Activated T-cell treated with anti-CD3 and anti-CD28 coated beads, Interleukin-2, amount 50 U/mL, for 48 hours (primary cell): ENCODE measurements around the gene COL6A1.

Experiments used
- DNase-seq, 2 experiments: peaks; one replicate each; pipeline ENCODE4 v3.0.0-alpha.2; 2020

COL6A1 gene

DNA sequence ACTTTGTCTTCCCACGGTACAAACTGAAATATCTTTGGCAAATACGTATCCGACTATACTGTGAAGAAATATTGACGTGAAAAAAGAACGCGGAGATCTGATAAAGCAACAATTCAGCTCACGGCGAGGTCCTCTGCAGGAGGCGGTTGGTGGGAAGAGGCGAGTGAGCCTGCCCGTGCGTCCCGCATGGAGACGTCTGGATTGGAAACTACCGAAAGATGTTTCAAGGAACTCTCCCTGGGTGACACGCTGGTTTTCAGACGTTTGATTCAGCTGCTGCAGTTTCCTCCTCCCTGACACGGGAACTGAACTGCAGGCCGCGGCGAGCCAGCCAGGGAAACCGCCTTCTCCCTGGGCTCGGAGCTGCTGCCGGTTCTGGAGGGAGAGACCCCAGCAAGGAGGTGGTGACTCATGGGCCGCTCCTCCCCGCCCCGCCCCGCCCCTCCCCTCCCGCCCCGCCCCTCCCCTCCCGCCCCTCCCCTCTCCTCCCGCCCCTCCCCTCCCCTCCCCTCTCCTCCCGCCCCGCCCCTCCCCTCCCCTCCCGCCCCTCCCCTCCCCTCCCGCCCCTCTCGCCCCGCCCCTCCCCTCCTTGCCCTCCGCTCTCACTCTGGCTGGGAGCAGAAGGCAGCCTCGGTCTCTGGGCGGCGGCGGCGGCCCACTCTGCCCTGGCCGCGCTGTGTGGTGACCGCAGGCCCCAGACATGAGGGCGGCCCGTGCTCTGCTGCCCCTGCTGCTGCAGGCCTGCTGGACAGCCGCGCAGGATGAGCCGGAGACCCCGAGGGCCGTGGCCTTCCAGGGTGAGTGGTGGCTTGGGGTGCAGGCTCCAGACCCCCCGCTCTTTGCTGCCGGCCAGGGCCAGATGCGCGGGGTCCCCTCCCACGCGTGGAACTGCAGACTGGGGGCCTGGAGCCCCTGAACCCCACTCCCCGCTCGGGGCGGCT is at the start of gene COL6A1:
TSS of gene COL6A1 (plus strand) at position 620 of the 941 bp plus-strand sequence. CDS start at position 701, 81 bp downstream.
- DNase-seq, result peak; percentile 71 to 72

- DNase-seq, result peak; percentile 24 to 39
Measured at GRCh38 chr21:45932922-45933502, 48.6 kb upstream of the COL6A1 start.

DNA sequence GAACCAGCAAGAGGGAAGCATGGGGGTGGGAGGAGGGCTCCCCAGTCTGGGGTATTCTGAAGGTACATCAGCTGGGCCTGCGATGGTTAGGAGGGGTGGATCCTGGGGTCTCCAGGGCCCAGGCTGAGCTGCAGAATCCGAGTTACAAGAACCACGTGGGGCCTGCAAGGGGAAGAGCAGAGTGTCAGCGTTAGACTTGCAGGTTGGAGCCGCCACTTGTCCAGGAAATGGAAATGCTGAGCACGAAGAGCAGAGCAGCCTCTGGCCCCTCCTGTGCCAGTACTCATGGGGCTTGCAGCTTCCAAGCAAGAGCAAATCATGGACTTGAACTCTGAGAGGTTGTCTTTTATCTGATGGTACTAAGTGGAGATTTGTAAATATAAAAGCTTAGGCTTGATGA is 47.5 kb upstream of the COL6A1 start:
- DNase-seq, result no peak

- DNase-seq, result no peak
Measured at GRCh38 chr21:45934554-45934953, 47.0 kb upstream of the COL6A1 start.

DNA sequence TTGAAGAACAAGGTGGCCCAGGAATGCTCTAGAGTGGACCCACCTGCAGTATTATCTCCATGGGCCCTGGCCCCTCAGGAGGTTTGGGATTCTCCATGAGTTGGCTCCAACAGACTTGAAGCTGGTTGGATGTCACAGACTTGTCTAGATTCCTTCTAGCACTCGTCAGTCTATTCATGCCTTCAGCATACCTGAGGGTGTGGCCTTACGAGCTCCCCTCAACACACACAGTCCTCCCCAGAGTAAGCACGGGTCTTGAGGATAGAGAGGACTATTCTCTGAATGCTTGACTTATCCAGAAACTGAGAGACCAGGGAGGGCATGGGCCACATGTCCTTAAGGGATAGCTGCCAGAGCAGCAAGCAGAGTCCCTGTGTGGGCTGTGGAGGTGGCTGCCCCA is 45.9 kb upstream of the COL6A1 start:
- no peak for DNase-seq

GRCh38 chr21:45937721-45938452 is 43.7 kb upstream of the COL6A1 start:
- no peak for DNase-seq

DNA sequence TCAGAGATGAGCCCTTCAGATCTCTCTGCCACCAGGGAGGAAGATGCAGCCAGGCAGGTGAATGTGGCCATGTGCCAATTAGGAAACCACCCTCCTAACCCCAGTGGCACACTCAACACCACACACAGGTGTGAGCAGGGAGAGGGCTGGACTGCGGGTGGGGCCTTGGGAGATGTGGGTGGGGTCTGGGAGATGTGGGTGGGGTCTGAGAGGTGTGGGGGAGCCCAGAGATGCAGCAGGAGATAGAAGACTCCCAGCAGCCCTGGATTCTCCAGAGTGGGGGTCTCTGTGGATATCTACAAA is 43.2 kb upstream of the COL6A1 start:
- no peak for DNase-seq

GRCh38 chr21:45938811-45939520 is 42.6 kb upstream of the COL6A1 start:
- DNase-seq, result no peak

GRCh38 chr21:45939521-45940045 is 42.0 kb upstream of the COL6A1 start:
- no peak for DNase-seq

- DNase-seq, result no peak
Measured at GRCh38 chr21:45940091-45940490, 41.5 kb upstream of the COL6A1 start.

- no peak for DNase-seq
Measured at GRCh38 chr21:45940621-45941337, 40.8 kb upstream of the COL6A1 start.

- no peak for DNase-seq
Measured at GRCh38 chr21:45941338-45941710, 40.2 kb upstream of the COL6A1 start.

DNA sequence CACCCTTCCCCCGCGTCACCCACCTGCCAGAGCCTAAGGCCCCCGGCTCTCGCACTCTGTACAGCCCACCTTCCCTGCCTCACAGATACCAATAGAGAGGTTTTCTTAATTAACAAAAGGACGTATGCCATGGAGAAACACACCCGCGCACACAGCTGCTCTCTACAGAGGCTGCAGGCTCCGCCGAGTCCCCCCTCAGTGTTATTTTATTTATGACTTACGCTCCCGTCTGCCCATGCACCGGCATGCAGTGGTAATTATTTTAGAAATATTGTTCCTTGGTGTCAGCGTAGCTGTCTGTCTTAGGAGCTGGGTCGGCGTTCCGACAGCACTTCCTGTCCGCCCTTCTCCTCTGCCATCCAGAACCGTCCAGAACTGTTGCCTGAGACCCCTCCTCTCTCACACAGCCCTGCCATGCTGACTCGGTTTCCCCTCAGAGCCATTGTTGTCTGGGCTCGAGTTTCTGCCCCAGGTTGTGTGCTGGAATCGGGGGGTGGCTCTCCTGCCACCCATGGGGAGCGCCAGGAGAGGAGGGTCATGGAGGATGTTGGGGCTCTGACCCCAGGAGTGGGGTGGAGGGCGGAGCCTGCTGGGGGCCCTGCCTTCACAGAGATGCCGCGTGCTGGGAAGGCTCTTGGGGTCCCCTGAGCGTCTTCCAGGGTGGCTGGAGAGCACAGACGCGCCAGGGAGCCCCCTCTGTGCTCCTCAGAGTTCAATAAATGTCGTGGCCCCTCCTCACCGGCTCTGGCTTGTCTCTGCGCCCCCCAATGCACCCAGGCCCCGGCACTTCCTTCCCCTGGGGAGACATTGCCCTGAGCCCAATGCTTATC is 39.6 kb upstream of the COL6A1 start:
- no peak for DNase-seq

- no peak for DNase-seq
Measured at GRCh38 chr21:45942755-45943629, 38.6 kb upstream of the COL6A1 start.

GRCh38 chr21:45943630-45944540 is 37.7 kb upstream of the COL6A1 start:
- DNase-seq, result no peak

GRCh38 chr21:45944601-45945000 is 37.0 kb upstream of the COL6A1 start:
- no peak for DNase-seq

DNA sequence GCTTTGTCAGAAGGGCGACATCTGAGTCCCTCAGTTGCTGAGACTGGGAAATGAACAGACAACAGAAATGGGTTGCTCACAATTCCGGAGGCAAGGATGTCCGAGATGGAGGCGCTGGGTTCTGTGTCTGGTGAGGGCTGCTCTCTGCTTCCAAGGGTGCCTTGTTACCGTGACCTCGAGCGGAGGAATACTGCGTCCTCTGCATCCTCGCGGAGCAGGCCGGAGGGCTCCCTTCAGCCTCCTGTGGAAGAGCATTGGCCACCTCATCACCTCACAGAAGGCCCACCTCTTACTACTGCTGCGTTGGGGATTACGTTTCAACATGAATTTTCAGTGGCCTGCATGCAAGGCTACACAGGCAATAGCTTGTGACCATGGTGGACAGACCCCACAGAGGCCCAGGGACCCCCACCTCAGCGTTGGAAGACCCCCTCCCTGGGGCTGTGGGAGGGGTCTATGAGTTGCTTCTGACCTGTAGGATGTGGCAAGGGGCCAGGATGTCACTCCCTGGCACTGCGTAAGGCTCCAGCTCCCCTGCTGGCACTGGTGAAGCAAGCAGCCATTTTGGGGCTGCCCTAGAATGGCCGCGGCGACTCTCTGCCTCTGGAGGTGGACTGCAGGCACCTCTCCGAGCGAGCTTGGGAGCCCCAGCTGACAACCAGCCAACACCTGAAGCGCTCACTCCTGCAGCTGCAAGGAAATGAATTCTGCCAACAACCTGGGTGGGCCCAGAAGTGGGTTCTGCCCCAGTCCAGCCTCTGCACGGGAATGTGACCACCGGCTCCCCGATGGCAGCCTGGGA is 36.3 kb upstream of the COL6A1 start:
- DNase-seq, result no peak

GRCh38 chr21:45945868-45946210 is 35.7 kb upstream of the COL6A1 start:
- DNase-seq, result no peak
